NB4 (cell line): ENCODE measurements around the gene SLC7A5.
"Not testable (repeated sequence)": the region's sequence is repeated elsewhere in the genome, so short reads cannot be mapped to it uniquely, and the experiment has no call there.

Source experiments
- MYC ChIP-seq: IDR thresholded peaks from 2 replicates; pipeline ENCODE4 v1.6.1; 2011; ENCODE audit warnings: low read depth, low read length
- POLR2A ChIP-seq: IDR thresholded peaks from 2 replicates; pipeline ENCODE4 v1.6.1; 2011; ENCODE audit warnings: mild to moderate bottlenecking; ENCODE audit not compliant: insufficient read length; ENCODE audit errors: extremely low read depth
- TF ChIP-seq, protein P1 (sequence below): IDR thresholded peaks from one replicate; pipeline ENCODE4 v1.5.1; 2012; ENCODE audit warnings: low read depth, low read length
- TF ChIP-seq, protein P2 (sequence below): IDR thresholded peaks from 2 replicates; pipeline ENCODE4 v1.6.1; 2011; ENCODE audit warnings: low read depth, low read length

DNA sequence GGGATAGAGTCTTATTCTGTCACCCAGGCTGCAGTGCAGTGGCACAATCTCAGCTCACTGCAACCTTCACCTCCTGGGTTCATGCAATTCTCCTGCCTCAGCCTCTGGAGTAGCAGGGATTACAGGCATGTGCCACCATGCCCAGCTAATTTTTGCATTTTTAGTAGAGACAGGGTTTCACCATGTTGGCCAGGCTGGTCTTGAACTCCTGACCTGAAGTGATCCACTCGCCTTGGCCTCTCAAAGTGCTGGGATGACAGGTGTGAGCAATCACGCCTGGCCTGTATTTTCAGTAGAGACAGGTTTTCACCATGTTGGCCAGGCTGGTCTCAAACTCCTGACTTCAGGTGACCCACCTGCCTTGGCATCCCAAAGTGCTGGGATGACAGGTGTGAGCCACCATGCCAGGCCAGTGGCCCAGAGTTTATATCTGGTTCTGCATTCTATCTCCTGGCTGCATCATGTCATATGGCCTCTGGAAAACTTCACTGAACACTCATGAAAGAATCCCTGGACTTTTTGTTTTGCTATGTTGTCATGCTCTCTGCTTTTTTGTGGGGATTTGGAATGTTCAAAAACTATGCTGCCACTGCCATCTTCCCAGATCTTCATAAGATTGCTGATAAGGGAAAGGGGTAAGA, 81.7 kb downstream of the SLC7A5 start:
- not testable (repeated sequence) for TF ChIP-seq POLR2A, MYC
- TF ChIP-seq, protein P1, sequence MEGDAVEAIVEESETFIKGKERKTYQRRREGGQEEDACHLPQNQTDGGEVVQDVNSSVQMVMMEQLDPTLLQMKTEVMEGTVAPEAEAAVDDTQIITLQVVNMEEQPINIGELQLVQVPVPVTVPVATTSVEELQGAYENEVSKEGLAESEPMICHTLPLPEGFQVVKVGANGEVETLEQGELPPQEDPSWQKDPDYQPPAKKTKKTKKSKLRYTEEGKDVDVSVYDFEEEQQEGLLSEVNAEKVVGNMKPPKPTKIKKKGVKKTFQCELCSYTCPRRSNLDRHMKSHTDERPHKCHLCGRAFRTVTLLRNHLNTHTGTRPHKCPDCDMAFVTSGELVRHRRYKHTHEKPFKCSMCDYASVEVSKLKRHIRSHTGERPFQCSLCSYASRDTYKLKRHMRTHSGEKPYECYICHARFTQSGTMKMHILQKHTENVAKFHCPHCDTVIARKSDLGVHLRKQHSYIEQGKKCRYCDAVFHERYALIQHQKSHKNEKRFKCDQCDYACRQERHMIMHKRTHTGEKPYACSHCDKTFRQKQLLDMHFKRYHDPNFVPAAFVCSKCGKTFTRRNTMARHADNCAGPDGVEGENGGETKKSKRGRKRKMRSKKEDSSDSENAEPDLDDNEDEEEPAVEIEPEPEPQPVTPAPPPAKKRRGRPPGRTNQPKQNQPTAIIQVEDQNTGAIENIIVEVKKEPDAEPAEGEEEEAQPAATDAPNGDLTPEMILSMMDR = not testable (repeated sequence)
- TF ChIP-seq, protein P2, sequence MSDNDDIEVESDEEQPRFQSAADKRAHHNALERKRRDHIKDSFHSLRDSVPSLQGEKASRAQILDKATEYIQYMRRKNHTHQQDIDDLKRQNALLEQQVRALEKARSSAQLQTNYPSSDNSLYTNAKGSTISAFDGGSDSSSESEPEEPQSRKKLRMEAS = not testable (repeated sequence)
